GM19397 (cell line): ENCODE results near the gene RIN3.
A peak's percentile ranks its signal among the peaks of the same experiment; 100 is the strongest.

Experiments
- ATAC-seq: cut with Tn5 transposase; IDR thresholded peaks from one replicate; pipeline ENCODE4 v1.9.1; 2021; ENCODE audit warnings: mild to moderate bottlenecking, moderate library complexity; ENCODE audit not compliant: unreplicated experiment

The RIN3 gene

GRCh38 chr14:92552066-92552465 lies 38.5 kb downstream of the RIN3 start:
- ATAC-seq = no peak

GRCh38 chr14:92553438-92553837 lies 39.9 kb downstream of the RIN3 start:
- ATAC-seq = no peak

GRCh38 chr14:92555465-92556111 lies 42.0 kb downstream of the RIN3 start:
- ATAC-seq = no peak

- no peak for ATAC-seq
These were observed 42.7 kb downstream of the RIN3 start for GRCh38 chr14:92556255-92556741.

- ATAC-seq = no peak
These were observed 43.4 kb downstream of the RIN3 start for GRCh38 chr14:92556863-92557543.

GRCh38 chr14:92557544-92557912 lies 43.9 kb downstream of the RIN3 start:
- ATAC-seq = no peak

- ATAC-seq = no peak
These were observed 44.7 kb downstream of the RIN3 start for GRCh38 chr14:92558319-92558718.

- ATAC-seq = no peak
These were observed 45.9 kb downstream of the RIN3 start for GRCh38 chr14:92559486-92559885.

- no peak for ATAC-seq
These were observed 46.7 kb downstream of the RIN3 start for GRCh38 chr14:92560106-92560865.

- ATAC-seq = no peak
These were observed 48.4 kb downstream of the RIN3 start for GRCh38 chr14:92561906-92562479.

- peak; percentile 54 for ATAC-seq
These were observed 49.8 kb downstream of the RIN3 start for GRCh38 chr14:92563359-92563758.

- no peak for ATAC-seq
These were observed 50.2 kb downstream of the RIN3 start for GRCh38 chr14:92563765-92564285.

- ATAC-seq = no peak
These were observed 50.9 kb downstream of the RIN3 start for GRCh38 chr14:92564344-92565039.

- ATAC-seq = no peak
These were observed 51.6 kb downstream of the RIN3 start for GRCh38 chr14:92565040-92565717.

- no peak for ATAC-seq
These were observed 52.1 kb downstream of the RIN3 start for GRCh38 chr14:92565718-92566115.

GRCh38 chr14:92567173-92567725 lies 53.7 kb downstream of the RIN3 start:
- no peak for ATAC-seq

GRCh38 chr14:92568621-92569479 lies 55.3 kb downstream of the RIN3 start:
- ATAC-seq = peak; percentile 71

GRCh38 chr14:92570674-92571262 lies 57.2 kb downstream of the RIN3 start:
- no peak for ATAC-seq
